Fibroblast of lung (primary cell): ENCODE measurements around the gene MAN1A1.

Experiments used
- EZH2 ChIP-seq: IDR thresholded peaks from 2 replicates; pipeline ENCODE4 v1.5.1; 2012; ENCODE audit warnings: low read length, control low read depth, mild to moderate bottlenecking; ENCODE audit errors: missing control alignments
- TF ChIP-seq, protein P1 (sequence below), 2 donors: IDR thresholded peaks in 1 of 2; conservative IDR thresholded peaks in 1 of 2; 1 replicate in 1 of 2; 2 replicates in 1 of 2; pipeline ENCODE4 v1.5.1; 2011 to 2012; ENCODE audit warnings: low read length in 2 of 2, control low read depth in 1 of 2, inconsistent platforms in 1 of 2, low read depth in 1 of 2, mild to moderate bottlenecking in 1 of 2

DNA sequence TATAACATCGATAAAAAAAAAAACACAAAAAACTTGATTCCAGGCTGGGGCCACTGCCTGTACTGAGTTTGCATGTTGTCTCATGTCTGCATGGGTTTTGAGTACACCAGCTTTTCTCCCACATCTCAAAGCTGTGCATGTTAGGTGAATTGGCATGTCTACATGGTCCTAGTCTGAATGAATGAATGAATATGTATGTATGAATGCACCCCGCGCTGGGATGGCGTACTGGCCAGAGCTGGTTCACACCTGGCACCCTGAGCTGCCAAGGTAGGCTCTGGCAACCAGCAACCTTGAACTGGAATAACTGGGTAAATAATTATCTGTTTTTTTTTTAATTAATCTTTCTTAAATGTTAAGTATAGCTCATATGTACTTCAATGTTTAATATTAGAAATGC lies 131.0 kb downstream of the MAN1A1 start:
- TF ChIP-seq, protein P1, sequence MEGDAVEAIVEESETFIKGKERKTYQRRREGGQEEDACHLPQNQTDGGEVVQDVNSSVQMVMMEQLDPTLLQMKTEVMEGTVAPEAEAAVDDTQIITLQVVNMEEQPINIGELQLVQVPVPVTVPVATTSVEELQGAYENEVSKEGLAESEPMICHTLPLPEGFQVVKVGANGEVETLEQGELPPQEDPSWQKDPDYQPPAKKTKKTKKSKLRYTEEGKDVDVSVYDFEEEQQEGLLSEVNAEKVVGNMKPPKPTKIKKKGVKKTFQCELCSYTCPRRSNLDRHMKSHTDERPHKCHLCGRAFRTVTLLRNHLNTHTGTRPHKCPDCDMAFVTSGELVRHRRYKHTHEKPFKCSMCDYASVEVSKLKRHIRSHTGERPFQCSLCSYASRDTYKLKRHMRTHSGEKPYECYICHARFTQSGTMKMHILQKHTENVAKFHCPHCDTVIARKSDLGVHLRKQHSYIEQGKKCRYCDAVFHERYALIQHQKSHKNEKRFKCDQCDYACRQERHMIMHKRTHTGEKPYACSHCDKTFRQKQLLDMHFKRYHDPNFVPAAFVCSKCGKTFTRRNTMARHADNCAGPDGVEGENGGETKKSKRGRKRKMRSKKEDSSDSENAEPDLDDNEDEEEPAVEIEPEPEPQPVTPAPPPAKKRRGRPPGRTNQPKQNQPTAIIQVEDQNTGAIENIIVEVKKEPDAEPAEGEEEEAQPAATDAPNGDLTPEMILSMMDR (conservative IDR thresholded peaks at IDR 0.05 in 1 of 2, IDR thresholded peaks at IDR 0.05 in 1 of 2; ENCODE audit: low read depth in 1 of 2, low read length in 2 of 2): no peak
- no peak for TF ChIP-seq EZH2
